ENCODE results near the gene UQCRH. TPM values are rescaled to one million over a fixed set of nuclear protein-coding genes. Genes with fewer than 3 reads are reported as not detected.

UQCRH gene
- total and polyA plus RNA-seq, 2 of the 8 experiments (the other 6 are each of a cell fraction or from before 2014, with no cell fraction given): 626 to 1,112 TPM

- no peak overlapping the region for H3K27ac ChIP-seq (ENCODE audit: low read depth, low read length)
- H3K4ac ChIP-seq (replicated peaks; ENCODE audit: insufficient read length, low read depth, low read length): no peak overlapping the region
- no peaks in the 10 kb centered on the region; a peak in 1 of 7 replicates for H3K4me1 ChIP-seq (replicated peaks in 1 of 4; ENCODE audit: control insufficient read depth in 3 of 4, insufficient read depth in 4 of 4, low read length in 3 of 4)
- no peak overlapping the region for H2AFZ ChIP-seq (ENCODE audit: low read length)
- H3K9me3 ChIP-seq (ENCODE audit: insufficient read depth in 2 of 2, low read depth in 1 of 2, low read length in 1 of 2): no peaks in the 10 kb centered on the region
- H4K5ac ChIP-seq (ENCODE audit: insufficient read length, low read depth, low read length): no peak overlapping the region
- H2BK15ac ChIP-seq (ENCODE audit: low read length): no peak overlapping the region
- POLR2A ChIA-PET (ENCODE audit: partially characterized antibody): interaction anchor here (0.7 to 33.1 kb wide), 10 partner anchors 3 to 64 kb away, joined by 3 to 689 read pairs (median 4); partner anchors contain the start of genes LRRC41 and UQCRH
- no peak for FAIRE-seq
- CTCF ChIA-PET (ENCODE audit: partially characterized antibody): interaction anchor here (0.6 to 1.5 kb wide), 10 partner anchors 8 to 95 kb away, joined by 3 to 5 read pairs (median 3); partner anchors contain the start of gene NSUN4
- H3K23me2 ChIP-seq (ENCODE audit: low read depth, low read length): no peaks in the 10 kb centered on the region
- no peak overlapping the region; the same call in 1 of the 2 replicates for H2BK12ac ChIP-seq (ENCODE audit: low read depth, low read length)
- peaks cover 6 to 28% (median 10%) of the 10 kb centered on the region in 4 experiments; a peak in 7 of 8 replicates for H3K36me3 ChIP-seq (ENCODE audit: control insufficient read depth in 2 of 4, insufficient read depth in 4 of 4, low read length in 3 of 4)
- no peaks in the 10 kb centered on the region for H3K79me1 ChIP-seq (ENCODE audit: low read depth, low read length)
- H4K91ac ChIP-seq (replicated peaks; ENCODE audit: insufficient read length, low read length): peak overlapping the region; percentile 12
- no peak overlapping the region for H3K4me3 ChIP-seq (ENCODE audit: extremely low read depth in 1 of 4, insufficient read depth in 2 of 4, low read depth in 3 of 4, low read length in 4 of 4)
- H2BK5ac ChIP-seq (ENCODE audit: low read depth, low read length): 0 out of 2 replicates have a peak overlapping the region, but pooled peaks have one; percentile 32
- WGBS, 2 experiments (ENCODE audit: extremely low coverage in 1 of 2, insufficient coverage in 1 of 2, insufficient read length in 1 of 2, insufficient replicate concordance in 2 of 2, low coverage in 1 of 2, low lambda C conversion rate in 2 of 2, missing lambda C conversion rate in 1 of 2): 91% methylated on average over 27 of the region's 27 CpGs; no CpG with 5 or more reads in 1 of the 2 experiments
- no peak overlapping the region for H3K4me2 ChIP-seq (ENCODE audit: insufficient read depth in 1 of 2, low read depth in 2 of 2, low read length in 2 of 2)
- no peaks in the 10 kb centered on the region for H3K79me2 ChIP-seq (ENCODE audit: control insufficient read depth in 1 of 2, insufficient read depth in 2 of 2, low read length in 2 of 2)
- H2AK5ac ChIP-seq (ENCODE audit: low read depth, low read length): no peak overlapping the region
- H4K8ac ChIP-seq (ENCODE audit: extremely low read depth, insufficient read depth, low read length): peak overlapping the region; percentile 57
- H3K56ac ChIP-seq (replicated peaks; ENCODE audit: insufficient read length, low read depth, low read length): no peak overlapping the region
- no peak overlapping the region for H3K18ac ChIP-seq (ENCODE audit: extremely low read depth, low read length)
- peak in 1 of 2 experiments; percentile 25 for DNase-seq (ENCODE audit: low read depth in 1 of 2, low spot score in 2 of 2)
- no peak for TF ChIP-seq CBX5 (IDR thresholded peaks at IDR 0.05; ENCODE audit: low read depth, low read length)
- peak; percentile 84 for TF ChIP-seq CEBPB (IDR thresholded peaks at IDR 0.05; ENCODE audit: low read depth, low read length)
- no peak overlapping the region for H3K14ac ChIP-seq (ENCODE audit: insufficient read length)
- no peak overlapping the region for H3K9ac ChIP-seq (replicated peaks in 1 of 4; ENCODE audit: extremely low read depth in 1 of 4, low read depth in 3 of 4, low read length in 3 of 4)
- H4K20me1 ChIP-seq (replicated peaks in 1 of 2; ENCODE audit: control insufficient read depth in 1 of 2, insufficient read depth in 2 of 2, low read length in 2 of 2): peaks cover 0 to 1% of the 10 kb centered on the region in 2 experiments
- H2BK120ac ChIP-seq (replicated peaks; ENCODE audit: low read depth, low read length): no peak overlapping the region
- H3K27me3 ChIP-seq (replicated peaks in 1 of 4; ENCODE audit: control insufficient read depth in 3 of 4, extremely low read depth in 1 of 4, insufficient read depth in 3 of 4, low read length in 3 of 4): no peaks in the 10 kb centered on the region
- H2BK20ac ChIP-seq (ENCODE audit: low read length): no peak overlapping the region
- no peak overlapping the region for H3K23ac ChIP-seq (ENCODE audit: insufficient read length)
Measured at GRCh38 chr1:46285730-46286477, 17.6 kb upstream of the UQCRH start.
